Measurements from ENCODE around the gene S100A7A.

S100A7A gene

DNA sequence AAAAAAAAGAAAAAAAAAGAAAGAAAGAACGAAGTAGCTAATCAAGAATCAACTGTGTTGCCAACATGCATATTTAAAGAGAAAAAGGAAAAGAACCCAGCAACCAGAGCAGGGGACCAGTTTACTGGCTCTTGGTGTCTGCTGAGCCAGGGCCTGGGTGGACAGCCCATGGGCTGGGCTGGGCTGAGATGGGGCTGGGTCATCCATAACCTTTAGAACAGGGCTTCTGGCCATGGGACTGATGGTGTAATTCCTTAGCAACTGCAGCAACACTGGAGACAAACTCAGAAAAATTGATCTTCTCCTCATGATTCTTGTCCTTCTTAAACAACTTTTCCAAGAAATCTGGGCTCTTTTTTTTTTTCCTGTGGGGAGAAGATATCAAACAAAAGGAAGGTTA lies 10.5 kb downstream of the S100A7A start:
- TF ChIP-seq, protein P1, sequence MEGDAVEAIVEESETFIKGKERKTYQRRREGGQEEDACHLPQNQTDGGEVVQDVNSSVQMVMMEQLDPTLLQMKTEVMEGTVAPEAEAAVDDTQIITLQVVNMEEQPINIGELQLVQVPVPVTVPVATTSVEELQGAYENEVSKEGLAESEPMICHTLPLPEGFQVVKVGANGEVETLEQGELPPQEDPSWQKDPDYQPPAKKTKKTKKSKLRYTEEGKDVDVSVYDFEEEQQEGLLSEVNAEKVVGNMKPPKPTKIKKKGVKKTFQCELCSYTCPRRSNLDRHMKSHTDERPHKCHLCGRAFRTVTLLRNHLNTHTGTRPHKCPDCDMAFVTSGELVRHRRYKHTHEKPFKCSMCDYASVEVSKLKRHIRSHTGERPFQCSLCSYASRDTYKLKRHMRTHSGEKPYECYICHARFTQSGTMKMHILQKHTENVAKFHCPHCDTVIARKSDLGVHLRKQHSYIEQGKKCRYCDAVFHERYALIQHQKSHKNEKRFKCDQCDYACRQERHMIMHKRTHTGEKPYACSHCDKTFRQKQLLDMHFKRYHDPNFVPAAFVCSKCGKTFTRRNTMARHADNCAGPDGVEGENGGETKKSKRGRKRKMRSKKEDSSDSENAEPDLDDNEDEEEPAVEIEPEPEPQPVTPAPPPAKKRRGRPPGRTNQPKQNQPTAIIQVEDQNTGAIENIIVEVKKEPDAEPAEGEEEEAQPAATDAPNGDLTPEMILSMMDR (IDR thresholded peaks at IDR 0.05; ENCODE audit: low read depth, low read length) = no peak

DNA sequence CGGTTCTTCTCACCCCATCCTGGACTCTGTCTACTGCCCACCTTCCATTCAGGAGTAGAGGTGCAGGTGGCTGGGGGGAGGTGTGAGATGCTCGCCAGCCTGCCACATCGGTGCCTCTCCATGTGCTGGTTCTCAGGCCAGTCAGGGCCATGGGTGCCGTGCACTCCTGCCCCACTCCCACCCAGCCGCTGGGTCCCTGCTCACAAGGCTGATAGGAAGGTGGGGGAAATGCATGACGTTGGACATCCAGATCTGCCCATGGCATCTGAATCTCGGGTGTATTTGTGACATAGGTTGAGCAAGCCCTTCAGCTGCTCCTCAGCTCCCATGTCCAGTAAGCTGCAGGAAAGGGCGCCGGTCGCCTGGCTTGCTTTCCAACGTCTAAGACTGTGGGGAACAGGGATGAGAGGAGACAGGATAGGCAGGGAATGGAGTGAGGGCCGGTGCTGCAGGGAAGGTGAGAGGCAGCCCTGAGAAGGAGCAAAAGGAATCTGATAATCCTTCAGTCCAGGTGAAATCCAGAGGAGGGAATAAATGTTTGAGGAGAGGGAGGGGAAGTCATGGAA lies 11.8 kb downstream of the S100A7A start:
- no peak for DNase-seq (ENCODE audit: low read depth in 2 of 2)
- TF ChIP-seq, protein P1 (IDR thresholded peaks at IDR 0.05; ENCODE audit: low read depth, low read length) = no peak
- no peak overlapping the region for H3K4me3 ChIP-seq (replicated peaks in 1 of 2; ENCODE audit: low read depth in 2 of 2, low read length in 2 of 2)

More for the DNA sequence above, 10.5 kb downstream of the S100A7A start:
- no peak overlapping the region for H3K4me3 ChIP-seq (replicated peaks in 1 of 2; ENCODE audit: low read depth in 2 of 2, low read length in 2 of 2)
- no peak for DNase-seq (ENCODE audit: low read depth in 2 of 2)

DNA sequence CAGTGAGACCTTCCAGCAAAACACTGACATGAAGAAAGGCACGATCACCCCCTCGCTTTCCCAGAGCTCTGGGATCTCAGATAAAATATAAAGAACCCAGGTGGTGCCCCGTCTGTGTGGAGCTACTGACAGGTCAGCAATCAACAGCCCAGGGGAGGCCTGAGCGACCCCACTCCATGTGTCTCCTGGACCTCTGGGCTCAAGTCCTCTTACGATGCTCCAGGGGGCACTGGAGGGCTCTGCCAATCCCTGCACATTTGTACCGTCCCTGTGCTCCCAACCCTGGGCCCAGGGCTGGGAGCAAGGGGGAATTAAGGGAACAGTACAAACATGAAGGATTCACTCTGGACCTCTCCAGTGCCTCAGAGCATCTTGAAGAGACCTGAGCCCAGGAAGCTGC lies 12.5 kb downstream of the S100A7A start:
- no peak overlapping the region for H3K4me3 ChIP-seq (replicated peaks in 1 of 2; ENCODE audit: low read depth in 2 of 2, low read length in 2 of 2)
- TF ChIP-seq, protein P1 (IDR thresholded peaks at IDR 0.05; ENCODE audit: low read depth, low read length) = no peak
- no peak for DNase-seq (ENCODE audit: low read depth in 2 of 2)

DNA sequence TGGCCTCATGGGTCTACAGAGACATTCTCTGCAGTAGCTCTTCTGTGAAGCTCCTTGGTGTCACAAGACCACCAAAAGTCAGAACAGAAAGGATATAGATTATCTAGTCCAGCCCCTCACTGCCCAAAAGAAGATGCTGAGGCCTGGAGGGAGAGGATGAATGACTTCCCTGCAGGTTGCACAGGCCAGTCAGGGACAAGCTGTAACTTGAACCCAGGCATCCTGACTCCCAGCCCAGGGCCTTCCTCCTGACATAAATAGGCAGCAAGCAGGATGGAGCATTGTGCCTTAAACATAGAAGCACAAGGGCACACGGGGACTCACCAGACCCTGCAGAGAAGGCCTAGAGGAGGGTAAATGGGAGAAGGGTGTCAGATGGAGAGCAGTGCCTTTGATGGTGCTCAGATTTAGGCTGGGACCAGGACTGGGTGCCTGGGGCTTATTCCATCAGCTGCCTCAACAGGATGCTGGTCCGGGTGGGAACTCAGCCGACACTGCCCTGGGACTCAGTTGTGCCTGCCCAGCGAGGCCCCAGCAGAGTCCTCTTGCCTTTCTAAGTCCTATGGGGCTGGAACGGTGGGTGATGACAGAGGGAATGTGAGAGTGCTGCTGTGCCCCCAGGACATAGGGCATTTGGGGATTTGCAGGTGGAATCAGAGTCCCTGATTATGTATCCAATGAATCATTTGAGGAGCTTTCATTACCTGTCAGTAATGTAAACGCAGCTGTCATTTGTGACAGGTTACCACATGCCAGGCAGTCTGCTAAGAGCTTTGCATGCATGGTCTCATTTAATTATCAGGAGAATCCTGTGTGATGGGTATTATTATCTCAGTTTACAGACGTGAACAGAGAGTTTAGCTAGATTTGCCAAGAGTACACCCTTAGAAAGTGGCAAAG lies 13.2 kb downstream of the S100A7A start:
- no peak for DNase-seq (ENCODE audit: low read depth in 2 of 2)
- H3K4me3 ChIP-seq (replicated peaks in 1 of 2; ENCODE audit: low read depth in 2 of 2, low read length in 2 of 2) = no peak overlapping the region
- TF ChIP-seq, protein P1 (IDR thresholded peaks at IDR 0.05; ENCODE audit: low read depth, low read length) = no peak

DNA sequence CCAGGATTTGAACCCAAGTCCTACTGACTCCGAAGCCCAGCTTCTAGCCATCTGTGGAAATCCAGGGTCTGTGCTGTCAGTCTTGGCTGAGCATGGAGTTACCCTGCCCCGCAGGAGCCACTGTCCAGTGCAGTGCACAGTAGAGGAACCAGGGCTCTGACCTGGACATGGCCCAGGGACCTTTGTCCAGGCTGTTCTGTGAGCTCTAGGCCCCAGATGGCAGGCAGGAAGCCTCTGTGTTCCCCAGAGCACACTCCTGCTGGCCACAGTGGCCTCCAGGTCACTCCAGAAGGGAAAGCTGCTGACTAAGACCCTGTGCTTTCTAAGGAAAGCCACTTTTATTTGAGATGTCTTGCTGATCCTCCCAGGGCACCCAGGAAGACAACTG lies 13.8 kb downstream of the S100A7A start:
- TF ChIP-seq, protein P1 (IDR thresholded peaks at IDR 0.05; ENCODE audit: low read depth, low read length) = no peak

DNA sequence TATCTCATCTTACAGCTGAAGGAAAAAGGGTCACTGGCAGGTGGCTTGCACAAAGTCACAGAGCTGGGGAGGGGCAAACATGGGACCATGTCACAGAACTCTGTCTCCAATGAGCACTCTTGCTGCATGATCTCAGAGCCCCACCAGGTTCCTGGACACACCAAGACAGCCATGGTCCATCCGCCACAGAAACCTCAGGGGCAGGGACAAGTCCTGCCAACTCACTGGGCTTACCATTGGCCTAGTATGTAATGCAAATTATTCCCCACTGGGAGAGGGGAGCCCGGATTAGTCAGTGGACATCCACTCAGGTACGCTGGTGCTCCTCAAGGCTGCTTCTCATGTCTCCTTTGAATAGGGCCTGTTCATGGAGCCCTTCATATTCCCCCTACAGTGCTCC lies 14.2 kb downstream of the S100A7A start:
- no peak for DNase-seq (ENCODE audit: low read depth in 2 of 2)
- TF ChIP-seq, protein P1 (IDR thresholded peaks at IDR 0.05; ENCODE audit: low read depth, low read length) = no peak
- H3K4me3 ChIP-seq (replicated peaks in 1 of 2; ENCODE audit: low read depth in 2 of 2, low read length in 2 of 2) = no peak overlapping the region

More for the DNA sequence above, 13.8 kb downstream of the S100A7A start:
- no peak for DNase-seq (ENCODE audit: low read depth in 2 of 2)
- H3K4me3 ChIP-seq (replicated peaks in 1 of 2; ENCODE audit: low read depth in 2 of 2, low read length in 2 of 2) = no peak overlapping the region
